HG02840 (cell line): Measurements from ENCODE around the gene SPARC.
"Not testable (repeated sequence)": the region's sequence is repeated elsewhere in the genome, so short reads cannot be mapped to it uniquely, and the experiment has no call there.

ENCODE experiments used
- ATAC-seq: cut with Tn5 transposase; IDR thresholded peaks from one replicate; pipeline ENCODE4 v1.9.1; 2021; ENCODE audit warnings: mild to moderate bottlenecking, moderate library complexity, moderate number of reproducible peaks; ENCODE audit not compliant: unreplicated experiment, low FRiP score

Gene SPARC, protein sequence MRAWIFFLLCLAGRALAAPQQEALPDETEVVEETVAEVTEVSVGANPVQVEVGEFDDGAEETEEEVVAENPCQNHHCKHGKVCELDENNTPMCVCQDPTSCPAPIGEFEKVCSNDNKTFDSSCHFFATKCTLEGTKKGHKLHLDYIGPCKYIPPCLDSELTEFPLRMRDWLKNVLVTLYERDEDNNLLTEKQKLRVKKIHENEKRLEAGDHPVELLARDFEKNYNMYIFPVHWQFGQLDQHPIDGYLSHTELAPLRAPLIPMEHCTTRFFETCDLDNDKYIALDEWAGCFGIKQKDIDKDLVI

GRCh38 chr5:151686674-151687407 is at the start of gene SPARC:
TSS of gene SPARC (minus strand) at chr5:151686915. CDS start at chr5:151676188, 10,727 bp downstream.
- peak; percentile 57 for ATAC-seq

GRCh38 chr5:151735646-151736045 is 48.9 kb upstream of the SPARC start:
- no peak for ATAC-seq

GRCh38 chr5:151734064-151734408 is 47.3 kb upstream of the SPARC start:
- no peak for ATAC-seq

DNA sequence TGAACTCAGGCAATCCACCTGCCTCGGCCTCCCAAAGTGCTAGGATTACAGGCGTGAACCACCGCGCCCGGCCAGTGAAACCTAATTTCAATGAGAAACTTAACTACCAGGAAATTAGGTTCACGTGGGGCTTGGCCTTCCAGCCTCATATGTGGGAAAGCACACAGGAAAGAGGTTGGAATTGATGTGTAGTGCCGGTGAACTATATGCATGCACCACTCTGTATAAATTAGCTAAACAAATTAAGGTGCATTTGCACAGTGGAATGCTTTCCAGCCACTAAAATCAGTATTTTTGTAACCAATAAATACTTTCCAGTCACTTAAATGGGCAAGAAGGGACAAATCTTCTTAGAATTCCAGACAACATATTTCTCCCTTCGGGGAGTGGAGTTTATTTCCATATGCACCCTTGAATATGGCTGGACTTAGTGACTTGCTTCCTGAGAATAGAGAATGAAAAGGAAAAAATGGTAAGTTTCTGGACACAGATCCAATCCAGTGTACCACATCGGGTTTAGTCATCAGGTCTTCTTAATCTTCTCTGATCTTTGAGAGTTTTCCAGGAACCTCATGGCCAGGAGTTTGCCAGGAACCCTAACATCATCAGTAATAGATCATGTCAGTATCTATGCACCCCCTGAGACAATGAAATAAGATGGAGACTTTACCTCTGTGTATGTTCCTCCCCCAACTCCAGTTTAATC is 46.8 kb upstream of the SPARC start:
- no peak for ATAC-seq

- no peak for ATAC-seq
Measured at GRCh38 chr5:151730381-151730780, 43.7 kb upstream of the SPARC start.

DNA sequence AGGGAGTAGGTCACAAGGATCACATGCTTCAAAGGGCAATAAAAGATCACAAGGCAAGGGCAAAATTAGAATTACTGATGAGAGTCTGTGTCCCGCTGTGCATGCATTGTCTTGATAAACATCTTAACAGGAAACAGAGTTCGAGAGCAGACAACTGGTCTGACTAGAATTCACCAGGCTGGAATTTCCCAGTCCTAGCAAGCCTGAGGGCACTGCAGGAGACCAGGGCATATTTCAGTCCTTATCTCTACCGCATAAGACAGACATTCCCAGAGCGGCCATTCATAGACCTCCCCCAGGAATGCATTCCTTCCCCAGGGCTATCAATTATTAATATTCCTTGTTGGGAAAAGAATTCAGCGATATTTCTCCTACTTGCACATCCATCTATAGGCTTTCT is 42.9 kb upstream of the SPARC start:
- not testable (repeated sequence) for ATAC-seq

DNA sequence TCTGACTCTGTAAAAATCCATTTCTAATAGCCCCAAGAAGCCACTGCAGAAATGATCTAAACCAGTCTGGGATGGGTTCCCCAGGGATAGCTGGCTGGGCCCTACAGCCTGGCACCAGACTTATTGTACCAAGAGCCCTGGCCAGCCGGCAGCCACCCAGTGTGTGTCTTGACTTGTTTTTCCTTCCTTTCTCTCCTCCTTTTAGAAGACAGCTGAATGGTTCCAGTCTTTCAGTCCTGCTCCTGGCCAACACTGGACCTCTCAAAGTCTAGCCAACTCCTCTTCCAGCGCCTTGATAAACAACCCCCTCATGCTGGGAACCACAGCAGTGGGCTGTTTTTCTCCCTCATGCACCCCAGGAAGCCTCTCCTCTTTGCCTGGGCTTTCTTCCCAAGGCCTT is 37.6 kb upstream of the SPARC start:
- no peak for ATAC-seq

- no peak for ATAC-seq
Measured at GRCh38 chr5:151722546-151722945, 35.8 kb upstream of the SPARC start.

DNA sequence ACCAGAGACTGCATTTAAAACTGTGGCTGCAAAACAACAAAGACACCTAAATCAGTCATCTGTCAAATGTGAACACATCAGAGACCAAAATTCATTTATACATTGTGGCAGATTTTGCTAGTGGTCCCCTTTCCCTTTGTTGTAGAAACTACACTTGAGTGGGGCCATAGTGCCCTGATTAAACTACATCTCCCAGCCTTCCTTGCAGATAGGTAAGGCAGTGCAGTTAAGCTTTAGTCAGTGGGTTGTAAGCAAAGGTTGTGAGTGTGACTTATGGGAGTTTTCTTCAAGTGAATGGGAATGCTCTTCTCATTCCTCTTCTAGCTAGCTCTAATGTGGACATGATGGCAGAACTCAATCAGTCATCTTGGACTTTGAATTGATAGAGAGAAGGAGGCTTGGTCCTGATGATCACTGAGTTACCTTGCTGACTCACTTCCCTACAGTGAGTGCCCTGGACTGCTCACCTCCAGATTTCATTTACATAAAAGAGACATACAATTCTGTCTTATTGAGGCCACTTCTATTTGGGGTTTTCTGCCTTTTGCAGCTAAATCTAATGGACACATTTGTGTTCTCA is 35.2 kb upstream of the SPARC start:
- peak; percentile 18 for ATAC-seq

DNA sequence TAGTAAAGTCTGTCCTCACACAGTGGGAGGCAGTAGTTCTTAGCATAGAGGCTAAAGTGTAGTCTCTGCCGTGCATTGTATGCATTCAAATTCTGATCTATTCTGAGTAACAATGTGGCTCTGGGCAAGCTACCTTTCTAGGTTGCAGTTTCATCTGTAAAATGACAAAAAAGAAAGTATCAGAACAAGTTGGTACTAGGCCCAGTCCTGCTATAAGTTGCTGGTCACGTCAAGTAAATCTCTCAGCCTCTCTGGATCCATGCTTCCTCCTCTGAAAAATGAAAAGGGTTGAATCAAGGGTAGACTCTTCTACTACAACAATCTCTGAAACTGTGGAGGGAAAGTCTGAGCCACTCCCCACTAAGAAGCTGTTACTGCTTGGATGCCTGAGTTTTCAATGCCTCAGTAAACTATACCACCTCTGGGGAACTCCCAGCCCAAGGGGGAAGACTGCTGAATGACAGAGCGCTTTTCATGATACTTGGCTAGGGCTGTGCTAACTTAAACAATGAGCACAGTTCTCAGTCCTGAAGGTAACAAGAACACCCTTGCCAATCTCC is 34.5 kb upstream of the SPARC start:
- ATAC-seq, result peak; percentile 87

- ATAC-seq, result no peak
Measured at GRCh38 chr5:151720215-151720614, 33.5 kb upstream of the SPARC start.

- ATAC-seq, result no peak
Measured at GRCh38 chr5:151719228-151720000, 32.7 kb upstream of the SPARC start.

- no peak for ATAC-seq
Measured at GRCh38 chr5:151718646-151719045, 31.9 kb upstream of the SPARC start.

DNA sequence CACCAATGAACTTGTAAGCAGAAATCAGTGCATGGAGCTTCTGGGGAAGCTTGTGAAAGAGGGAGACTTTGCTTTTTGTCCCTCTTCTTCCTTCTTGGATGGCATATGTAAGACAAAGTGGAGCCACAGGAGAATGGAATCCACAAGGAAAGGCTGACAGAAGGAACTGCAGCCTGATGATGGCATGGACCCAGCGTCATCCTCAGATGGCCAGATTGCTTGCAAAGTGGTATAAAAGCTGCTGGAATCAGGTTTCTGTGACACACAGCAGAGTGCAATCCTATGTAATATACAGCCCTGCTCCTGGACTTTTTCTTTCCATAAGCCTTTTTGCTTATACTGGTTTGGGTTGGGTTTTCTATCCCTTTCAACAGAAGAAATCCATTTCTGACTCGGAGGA is 31.4 kb upstream of the SPARC start:
- ATAC-seq, result no peak

DNA sequence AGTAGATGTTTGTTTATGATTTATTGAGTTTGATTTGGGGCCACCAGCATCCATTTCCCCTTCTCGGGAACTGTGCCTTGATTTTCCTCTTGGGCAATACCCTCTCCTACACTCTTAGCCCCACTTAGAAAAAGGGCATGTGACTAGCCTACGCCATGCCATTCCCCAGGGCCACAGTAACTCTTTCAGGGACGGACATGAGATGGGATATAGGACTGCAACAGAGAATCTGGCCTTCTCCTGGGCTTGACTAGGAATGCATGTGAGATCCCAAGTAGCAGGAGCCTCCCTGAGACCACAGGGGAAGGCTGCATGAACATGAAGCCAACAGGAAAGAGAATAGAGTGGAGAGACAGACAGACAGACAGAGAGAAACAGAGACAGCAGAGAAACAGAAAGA is 30.7 kb upstream of the SPARC start:
- ATAC-seq, result no peak

- no peak for ATAC-seq
Measured at GRCh38 chr5:151709109-151709735, 22.5 kb upstream of the SPARC start.

- ATAC-seq, result no peak
Measured at GRCh38 chr5:151708126-151708525, 21.4 kb upstream of the SPARC start.

DNA sequence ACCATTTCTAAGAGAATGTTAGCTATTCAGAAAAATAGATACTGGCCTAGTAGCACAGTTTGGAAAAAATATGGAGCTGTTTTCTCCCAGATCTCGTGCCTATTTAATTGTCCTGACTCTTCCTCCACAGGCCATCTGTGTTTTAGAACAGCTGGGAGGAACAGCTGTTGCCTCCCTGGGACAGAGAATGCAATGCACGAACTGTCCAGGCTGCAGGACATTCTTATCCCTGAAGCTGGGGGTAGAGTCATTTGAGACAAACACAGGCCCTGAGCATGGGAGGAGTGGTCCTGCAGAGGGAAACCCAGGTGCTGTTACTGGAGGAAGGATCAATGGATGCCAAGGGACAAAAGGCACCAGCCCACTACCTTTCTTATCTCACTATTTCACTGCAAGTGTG is 20.9 kb upstream of the SPARC start:
- ATAC-seq, result no peak

DNA sequence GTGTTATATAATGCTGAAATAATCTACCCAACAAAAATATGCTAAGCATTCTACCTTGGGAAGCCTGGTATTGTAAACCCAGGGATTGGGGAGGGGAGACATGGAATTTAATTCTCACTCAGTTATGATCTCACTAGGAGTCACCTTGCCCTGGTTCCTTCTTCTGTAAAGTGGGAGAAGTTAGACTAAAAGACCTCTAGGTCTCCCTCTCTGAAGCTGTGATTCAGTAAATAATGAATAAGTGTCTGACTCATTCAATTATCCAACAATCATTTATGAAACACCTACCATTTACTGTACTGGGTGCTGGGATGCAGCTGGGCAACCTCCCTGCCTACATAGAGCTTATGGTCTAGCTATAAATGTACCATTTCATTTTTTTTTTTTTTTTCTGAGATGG is 20.2 kb upstream of the SPARC start:
- no peak for ATAC-seq

DNA sequence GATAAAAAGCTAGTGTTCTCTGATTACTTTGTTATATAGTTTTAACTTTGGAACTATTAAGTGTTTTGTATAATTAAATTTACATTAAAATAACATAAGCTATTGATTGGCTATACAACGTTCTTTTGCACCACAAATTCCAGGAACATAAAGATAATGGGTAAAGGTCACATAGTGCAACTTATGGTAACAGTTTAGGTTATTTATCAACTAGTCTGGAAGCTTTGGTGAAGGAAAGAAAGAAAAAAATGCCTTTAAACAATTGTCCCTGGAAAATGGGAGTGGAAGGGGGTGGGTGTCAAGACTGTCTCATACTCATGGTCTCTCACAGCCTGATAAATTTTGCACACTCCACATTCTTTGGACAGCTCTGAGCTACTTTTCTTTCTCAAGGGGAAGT is 17.1 kb upstream of the SPARC start:
- no peak for ATAC-seq
